DOHH2 (cell line): ENCODE data around the gene MYO15A.

Source experiments
- H3F3A ChIP-seq: fragments of 200-600 bp; sonication (generic), shearing (Covaris generic); 2 replicates; pipeline ENCODE4 v1.6.0; 2016; ENCODE audit warnings: antibody characterized with exemption, mild to moderate bottlenecking; ENCODE audit not compliant: control insufficient read depth, insufficient read depth
- H3K27ac ChIP-seq: fragments of 200-600 bp; sonication (generic); 2 replicates; pipeline ENCODE4 v1.5.1; 2014; ENCODE audit warnings: low read depth, mild to moderate bottlenecking, low read length, moderate library complexity
- H3K27me3 ChIP-seq: fragments of 200-600 bp; sonication (generic); 2 replicates; pipeline ENCODE4 v1.6.1; 2014; ENCODE audit warnings: mild to moderate bottlenecking, low read length, mixed read lengths; ENCODE audit not compliant: control insufficient read depth
- H3K36me3 ChIP-seq: fragments of 200-600 bp; sonication (generic); 2 replicates; pipeline ENCODE4 v1.6.1; 2014; ENCODE audit warnings: mild to moderate bottlenecking, low read length, moderate library complexity, mixed read lengths; ENCODE audit not compliant: control insufficient read depth
- H3K4me1 ChIP-seq: fragments of 200-600 bp; sonication (generic); 2 replicates; pipeline ENCODE4 v1.6.1; 2014; ENCODE audit warnings: mild to moderate bottlenecking, low read length, mixed read lengths; ENCODE audit not compliant: control insufficient read depth
- H3K4me2 ChIP-seq: fragments of 200-600 bp; sonication (generic); 2 replicates; pipeline ENCODE4 v1.6.0; 2014; ENCODE audit warnings: mild to moderate bottlenecking, low read length, moderate library complexity
- H3K4me3 ChIP-seq: fragments of 200-600 bp; sonication (generic); 2 replicates; pipeline ENCODE4 v1.5.1; 2014; ENCODE audit warnings: mild to moderate bottlenecking, low read length, mixed read lengths
- H3K79me2 ChIP-seq: fragments of 200-600 bp; sonication (generic); 2 replicates; pipeline ENCODE4 v1.6.1; 2014; ENCODE audit warnings: mild to moderate bottlenecking, low read length, mixed read lengths; ENCODE audit not compliant: control insufficient read depth
- H3K9me2 ChIP-seq: fragments of 200-600 bp; sonication (generic); replicated peaks from 2 replicates; pipeline ENCODE4 v1.6.1; 2014; ENCODE audit warnings: mild to moderate bottlenecking, low read length, mixed read lengths; ENCODE audit not compliant: control insufficient read depth
- H3K9me3 ChIP-seq: fragments of 200-600 bp; sonication (generic); 2 replicates; pipeline ENCODE4 v1.6.1; 2014; ENCODE audit warnings: antibody characterized with exemption, low read length, mixed read lengths; ENCODE audit not compliant: control insufficient read depth, insufficient read depth
- H4K20me1 ChIP-seq: fragments of 200-600 bp; sonication (generic); 2 replicates; pipeline ENCODE4 v1.6.0; 2014; ENCODE audit warnings: low read depth, mild to moderate bottlenecking, antibody characterized with exemption, low read length, moderate library complexity; ENCODE audit not compliant: control insufficient read depth, insufficient read depth
- CTCF ChIP-seq: fragments of 200-600 bp; sonication (generic); IDR thresholded peaks from one replicate; pipeline ENCODE4 v1.5.1; 2014; ENCODE audit warnings: antibody characterized with exemption, mild to moderate bottlenecking, low read depth, low read length; ENCODE audit not compliant: poor library complexity, severe bottlenecking
- EZH2phosphoT487 ChIP-seq: fragments of 200-600 bp; sonication (generic); IDR thresholded peaks from 2 replicates; pipeline ENCODE4 v1.6.1; 2017; ENCODE audit warnings: borderline replicate concordance, mild to moderate bottlenecking, antibody characterized with exemption, low read length, moderate library complexity, mixed read lengths

Gene MYO15A

GRCh38 chr17:18120461-18121017, 12.0 kb downstream of the MYO15A start:
- no peaks in the 10 kb centered on the region for H3K36me3 ChIP-seq
- H3K4me2 ChIP-seq: no peak overlapping the region
- H3F3A ChIP-seq: no peaks in the 10 kb centered on the region
- H3K79me2 ChIP-seq: no peaks in the 10 kb centered on the region
- H3K4me3 ChIP-seq: no peak overlapping the region
- no peaks in the 10 kb centered on the region for H4K20me1 ChIP-seq
- H3K27ac ChIP-seq: no peak overlapping the region
- no peaks in the 10 kb centered on the region for H3K27me3 ChIP-seq
- H3K9me2 ChIP-seq: no peaks in the 10 kb centered on the region
- no peaks in the 10 kb centered on the region; the same call in 1 of the 2 replicates for H3K9me3 ChIP-seq
- TF ChIP-seq EZH2phosphoT487 (no peak), CTCF (no peak)
- no peaks in the 10 kb centered on the region for H3K4me1 ChIP-seq

GRCh38 chr17:18121144-18121910, 12.8 kb downstream of the MYO15A start:
- Histone ChIP-seq H3K27ac (no peak overlapping the region), H3K4me1 (no peaks in the 10 kb centered on the region)

GRCh38 chr17:18122990-18123753, 14.6 kb downstream of the MYO15A start:
- no peaks in the 10 kb centered on the region; the same call in 1 of the 2 replicates for H3K9me3 ChIP-seq
- no peaks in the 10 kb centered on the region for H3F3A ChIP-seq
- no peaks in the 10 kb centered on the region for H3K9me2 ChIP-seq
- no peaks in the 10 kb centered on the region for H4K20me1 ChIP-seq
- TF ChIP-seq EZH2phosphoT487 (no peak), CTCF (no peak)
- H3K4me2 ChIP-seq: no peak overlapping the region
- no peak overlapping the region for H3K27ac ChIP-seq
- peaks cover 3% of the 10 kb centered on the region; the same call in 1 of the 2 replicates for H3K27me3 ChIP-seq
- H3K36me3 ChIP-seq: no peaks in the 10 kb centered on the region
- no peaks in the 10 kb centered on the region for H3K4me1 ChIP-seq
- no peaks in the 10 kb centered on the region for H3K79me2 ChIP-seq
- H3K4me3 ChIP-seq: no peak overlapping the region

More at GRCh38 chr17:18121144-18121910, 12.8 kb downstream of the MYO15A start:
- Histone ChIP-seq H3K9me2 (no peaks in the 10 kb centered on the region), H3K4me3 (no peak overlapping the region), H3K27me3 (no peaks in the 10 kb centered on the region), H4K20me1 (no peaks in the 10 kb centered on the region), H3K79me2 (no peaks in the 10 kb centered on the region), H3K36me3 (no peaks in the 10 kb centered on the region), H3F3A (no peaks in the 10 kb centered on the region), H3K9me3 (no peaks in the 10 kb centered on the region; the same call in 1 of the 2 replicates), H3K4me2 (no peak overlapping the region)
- TF ChIP-seq CTCF (no peak), EZH2phosphoT487 (no peak)
